Stomach (tissue), 4 donors: ENCODE measurements around the gene REG1A.

Experiments
- CTCF ChIP-seq, 7 experiments: fragments of 450-650 bp in 4 of 7; fragments of 200-600 bp in 3 of 7; sonication (generic) in 3 of 7; IDR thresholded peaks; one replicate each; pipeline ENCODE4 v1.5.1; 2016 to 2019; ENCODE audit warnings: antibody characterized with exemption in 7 of 7, control low read depth in 2 of 7, mild to moderate bottlenecking in 1 of 7
- POLR2A ChIP-seq, 4 donors: fragments of 450-650 bp; IDR thresholded peaks; one replicate each; pipeline ENCODE4 v1.6.1; 2016; ENCODE audit warnings: antibody characterized with exemption in 4 of 4, control low read depth in 2 of 4, mild to moderate bottlenecking in 1 of 4, moderate library complexity in 1 of 4

GRCh38 chr2:79162801-79163200 is 42.5 kb downstream of the REG1A start:
- TF ChIP-seq CTCF (IDR thresholded peaks at IDR 0.05): no peak
- no peak for TF ChIP-seq POLR2A (IDR thresholded peaks at IDR 0.05)
